ENCODE measurements around the gene UNC5A. TPM values are rescaled to one million over a fixed set of nuclear protein-coding genes. Genes with fewer than 3 reads are reported as not detected.

UNC5A gene
- total RNA-seq, 2 donors from 2014 or later = not detected

DNA sequence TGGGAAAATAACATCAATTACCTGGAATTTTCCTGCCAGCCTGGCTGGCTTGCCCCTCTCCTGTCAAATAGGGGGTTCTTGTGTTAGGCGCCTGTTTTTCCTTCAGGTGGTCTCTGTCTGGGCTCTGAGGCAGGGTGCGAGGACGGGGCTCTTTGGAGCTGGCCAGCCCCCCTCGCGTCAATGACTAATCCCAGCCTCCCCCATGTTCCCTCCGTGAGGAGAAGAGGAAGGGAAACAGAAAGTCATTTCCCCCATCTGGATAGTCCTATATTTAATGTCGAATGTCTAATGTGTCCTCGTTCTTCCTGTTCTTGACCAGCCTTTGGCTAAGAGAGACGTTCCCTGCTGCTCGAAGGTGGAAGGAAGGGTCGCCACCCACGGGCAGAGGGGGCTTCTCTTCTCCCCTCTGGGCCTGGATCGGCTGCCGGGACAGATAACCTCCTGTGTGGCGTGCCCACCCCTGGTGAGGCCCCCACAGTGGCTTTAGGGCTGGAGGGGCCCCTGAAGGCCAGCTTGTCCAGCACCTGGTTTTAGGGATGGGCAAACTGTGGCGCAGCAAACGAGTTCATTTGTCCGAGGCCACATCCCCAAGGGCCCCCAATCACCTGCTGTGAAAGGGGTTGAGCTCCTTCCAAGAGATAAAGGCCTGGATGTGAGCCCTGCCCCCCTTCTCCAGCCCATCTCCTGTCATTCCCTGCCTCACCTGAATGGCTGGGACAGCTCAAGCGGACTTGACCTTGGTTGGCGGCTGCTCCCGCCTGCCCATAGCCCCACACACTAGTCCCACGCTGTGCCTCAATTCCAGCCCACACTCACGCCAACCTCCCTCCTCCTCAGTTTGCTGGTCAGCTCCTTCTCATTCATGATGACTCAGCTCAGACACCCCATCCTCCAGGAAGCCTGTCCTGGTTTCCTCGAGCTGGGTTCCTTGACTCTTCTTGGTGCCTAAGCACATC, 35.9 kb upstream of the UNC5A start:
- H3K27me3 ChIP-seq = no peaks in the 10 kb centered on the region

DNA sequence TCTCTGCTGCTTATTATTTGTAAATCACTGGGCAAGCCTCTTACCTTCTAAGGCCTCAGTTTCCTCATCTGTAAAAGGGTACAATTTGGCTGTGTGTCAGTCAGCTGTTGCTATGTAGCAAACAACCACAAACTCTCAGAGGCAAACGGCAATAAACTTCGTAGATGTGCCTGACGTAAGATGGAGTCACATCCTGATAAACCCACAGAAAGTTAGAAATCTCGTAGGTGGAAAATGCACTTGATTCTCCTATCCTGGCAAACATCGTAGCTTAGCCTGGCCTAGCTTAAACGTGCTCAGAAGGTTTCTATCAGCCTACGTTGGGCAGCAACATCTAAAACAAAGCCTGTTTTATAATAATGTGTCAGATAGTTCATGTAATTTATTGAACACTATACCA, 35.0 kb upstream of the UNC5A start:
- Histone ChIP-seq H3K4me1 (no peaks in the 10 kb centered on the region), H3K27me3 (no peaks in the 10 kb centered on the region), H3K27ac (no peak overlapping the region), H3K36me3 (no peaks in the 10 kb centered on the region), H3K9me3 (no peaks in the 10 kb centered on the region), H3K4me3 (no peak overlapping the region)
- TF ChIP-seq, protein P1, sequence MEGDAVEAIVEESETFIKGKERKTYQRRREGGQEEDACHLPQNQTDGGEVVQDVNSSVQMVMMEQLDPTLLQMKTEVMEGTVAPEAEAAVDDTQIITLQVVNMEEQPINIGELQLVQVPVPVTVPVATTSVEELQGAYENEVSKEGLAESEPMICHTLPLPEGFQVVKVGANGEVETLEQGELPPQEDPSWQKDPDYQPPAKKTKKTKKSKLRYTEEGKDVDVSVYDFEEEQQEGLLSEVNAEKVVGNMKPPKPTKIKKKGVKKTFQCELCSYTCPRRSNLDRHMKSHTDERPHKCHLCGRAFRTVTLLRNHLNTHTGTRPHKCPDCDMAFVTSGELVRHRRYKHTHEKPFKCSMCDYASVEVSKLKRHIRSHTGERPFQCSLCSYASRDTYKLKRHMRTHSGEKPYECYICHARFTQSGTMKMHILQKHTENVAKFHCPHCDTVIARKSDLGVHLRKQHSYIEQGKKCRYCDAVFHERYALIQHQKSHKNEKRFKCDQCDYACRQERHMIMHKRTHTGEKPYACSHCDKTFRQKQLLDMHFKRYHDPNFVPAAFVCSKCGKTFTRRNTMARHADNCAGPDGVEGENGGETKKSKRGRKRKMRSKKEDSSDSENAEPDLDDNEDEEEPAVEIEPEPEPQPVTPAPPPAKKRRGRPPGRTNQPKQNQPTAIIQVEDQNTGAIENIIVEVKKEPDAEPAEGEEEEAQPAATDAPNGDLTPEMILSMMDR (IDR thresholded peaks at IDR 0.05) = no peak
- peak; percentile 21 for DNase-seq (ENCODE audit: low spot score)

More for the DNA sequence above, 35.9 kb upstream of the UNC5A start:
- Histone ChIP-seq H3K4me3 (no peak overlapping the region), H3K4me1 (no peaks in the 10 kb centered on the region), H3K9me3 (no peaks in the 10 kb centered on the region), H3K27ac (no peak overlapping the region), H3K36me3 (no peaks in the 10 kb centered on the region)
- TF ChIP-seq, protein P1 (IDR thresholded peaks at IDR 0.05) = no peak
- DNase-seq (ENCODE audit: low spot score) = peak; percentile 50

- Histone ChIP-seq H3K9me3 (no peaks in the 10 kb centered on the region), H3K4me1 (peaks cover 0 to 9% of the 10 kb centered on the region in 2 donors), H3K27me3 (no peaks in the 10 kb centered on the region), H3K36me3 (no peaks in the 10 kb centered on the region), H3K4me3 (no peak overlapping the region), H3K27ac (no peak overlapping the region)
- TF ChIP-seq, protein P1 (IDR thresholded peaks at IDR 0.05) = no peak
- DNase-seq (ENCODE audit: low spot score) = peak; percentile 34
Observed at GRCh38 chr5:176776141-176776865, 34.1 kb upstream of the UNC5A start.

DNA sequence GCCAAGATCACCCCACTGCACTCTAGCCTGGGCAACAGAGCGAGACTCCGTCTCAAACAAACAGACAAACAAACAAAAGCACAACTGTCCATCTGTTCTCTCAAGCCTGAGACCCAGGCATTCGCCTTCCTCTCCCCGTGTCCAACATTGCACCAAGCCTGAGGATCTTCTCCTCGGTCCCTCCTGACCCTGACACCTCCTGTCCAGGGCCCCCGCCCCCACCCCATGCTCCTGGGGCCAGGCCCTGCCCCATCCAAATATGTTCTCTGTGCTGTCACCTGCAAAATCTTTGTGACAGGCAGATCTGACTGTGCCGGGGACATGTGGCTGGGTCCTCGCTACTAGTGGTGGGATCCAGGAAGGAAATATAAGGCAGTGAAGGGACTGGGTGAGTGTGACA, 33.4 kb upstream of the UNC5A start:
- Histone ChIP-seq H3K9me3 (no peaks in the 10 kb centered on the region), H3K27me3 (no peaks in the 10 kb centered on the region), H3K27ac (no peak overlapping the region), H3K4me1 (peaks cover 0 to 10% of the 10 kb centered on the region in 2 donors), H3K4me3 (no peak overlapping the region), H3K36me3 (no peaks in the 10 kb centered on the region)
- DNase-seq (ENCODE audit: low spot score) = peak; percentile 26
- TF ChIP-seq, protein P1 (IDR thresholded peaks at IDR 0.05) = no peak

DNA sequence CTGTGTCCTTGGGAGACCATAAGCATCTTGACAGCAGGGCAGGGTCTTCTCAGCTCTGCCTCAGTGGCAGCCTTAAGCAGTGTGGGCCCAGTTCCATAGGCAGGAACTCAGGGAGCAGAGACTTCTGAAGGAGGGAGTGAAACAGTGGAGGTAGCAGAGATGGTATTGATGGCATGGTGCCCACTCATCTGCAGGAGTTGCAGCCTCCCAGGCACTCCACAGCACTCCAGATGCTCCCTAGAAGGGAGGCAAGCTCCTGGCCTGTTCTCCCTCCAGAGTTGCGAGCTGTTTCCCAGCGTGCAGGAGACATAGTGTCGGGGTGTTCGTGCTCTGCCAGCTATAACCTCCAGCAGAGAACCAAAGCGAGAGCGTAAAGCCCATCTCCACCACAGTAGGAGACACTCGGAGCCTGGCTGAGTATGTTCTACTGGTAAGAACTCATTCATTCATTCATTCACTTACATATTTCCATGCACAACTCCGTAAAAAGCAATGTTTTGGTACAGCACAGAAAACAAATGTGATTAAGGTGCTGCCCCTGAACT, 31.4 kb upstream of the UNC5A start:
- no peaks in the 10 kb centered on the region for H3K9me3 ChIP-seq
- no peaks in the 10 kb centered on the region for H3K27me3 ChIP-seq
- no peak overlapping the region for H3K27ac ChIP-seq
- H3K4me1 ChIP-seq = peaks cover 0 to 10% of the 10 kb centered on the region in 2 donors
- no peak overlapping the region for H3K4me3 ChIP-seq
- TF ChIP-seq, protein P1 (IDR thresholded peaks at IDR 0.05) = no peak
- DNase-seq (ENCODE audit: low spot score) = peak; percentile 36
- H3K36me3 ChIP-seq = no peaks in the 10 kb centered on the region
